RWPE1 (cell line): ENCODE data around the gene CRHR2.

ENCODE experiments used
- CTCF ChIA-PET: fragments of 350-600 bp; sonication (Branson Sonifier 250); formaldehyde crosslinking; extraction: SDS; loops from one replicate; lab custom pipeline; 2021; lab: Yijun Ruan, JAX
- POLR2A ChIA-PET: fragments of 400-600 bp; formaldehyde crosslinking; extraction: SDS; loops from one replicate; lab custom pipeline; 2020; ENCODE audit warnings: antibody characterized with exemption; ENCODE audit not compliant: low non-redundant PET; lab: Yijun Ruan, JAX
- DNase-seq: peaks from one replicate; pipeline ENCODE4 v3.0.0; 2012; ENCODE audit warnings: low spot score
- H3K27ac ChIP-seq: fragments of 450-650 bp; 2 replicates; pipeline ENCODE4 v1.5.1; 2017
- TF ChIP-seq, protein P1 (sequence below): fragments of 450-650 bp; conservative IDR thresholded peaks from 2 replicates; pipeline ENCODE4 v1.5.1; 2017; ENCODE audit warnings: low read depth, mild to moderate bottlenecking

The CRHR2 gene

GRCh38 chr7:30708412-30708811, 26.2 kb upstream of the CRHR2 start:
- H3K27ac ChIP-seq: no peak overlapping the region
- POLR2A ChIA-PET: no interaction called here
- CTCF ChIA-PET: interaction anchor here (0.8 to 1.3 kb wide), 2 partner anchors 9 to 32 kb away, joined by 3 to 4 read pairs; no protein-coding TSS in a partner anchor
- TF ChIP-seq, protein P1, sequence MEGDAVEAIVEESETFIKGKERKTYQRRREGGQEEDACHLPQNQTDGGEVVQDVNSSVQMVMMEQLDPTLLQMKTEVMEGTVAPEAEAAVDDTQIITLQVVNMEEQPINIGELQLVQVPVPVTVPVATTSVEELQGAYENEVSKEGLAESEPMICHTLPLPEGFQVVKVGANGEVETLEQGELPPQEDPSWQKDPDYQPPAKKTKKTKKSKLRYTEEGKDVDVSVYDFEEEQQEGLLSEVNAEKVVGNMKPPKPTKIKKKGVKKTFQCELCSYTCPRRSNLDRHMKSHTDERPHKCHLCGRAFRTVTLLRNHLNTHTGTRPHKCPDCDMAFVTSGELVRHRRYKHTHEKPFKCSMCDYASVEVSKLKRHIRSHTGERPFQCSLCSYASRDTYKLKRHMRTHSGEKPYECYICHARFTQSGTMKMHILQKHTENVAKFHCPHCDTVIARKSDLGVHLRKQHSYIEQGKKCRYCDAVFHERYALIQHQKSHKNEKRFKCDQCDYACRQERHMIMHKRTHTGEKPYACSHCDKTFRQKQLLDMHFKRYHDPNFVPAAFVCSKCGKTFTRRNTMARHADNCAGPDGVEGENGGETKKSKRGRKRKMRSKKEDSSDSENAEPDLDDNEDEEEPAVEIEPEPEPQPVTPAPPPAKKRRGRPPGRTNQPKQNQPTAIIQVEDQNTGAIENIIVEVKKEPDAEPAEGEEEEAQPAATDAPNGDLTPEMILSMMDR: no peak
- DNase-seq: no peak

- H3K27ac ChIP-seq: no peak overlapping the region
- ChIA-PET CTCF (interaction anchor here (1.3 kb wide), 1 partner anchor 9 kb away, joined by 3 read pairs; no protein-coding TSS in a partner anchor), POLR2A (no interaction called here)
- TF ChIP-seq, protein P1: no peak
- no peak for DNase-seq
Observed at GRCh38 chr7:30707391-30708357, 25.4 kb upstream of the CRHR2 start.

DNA sequence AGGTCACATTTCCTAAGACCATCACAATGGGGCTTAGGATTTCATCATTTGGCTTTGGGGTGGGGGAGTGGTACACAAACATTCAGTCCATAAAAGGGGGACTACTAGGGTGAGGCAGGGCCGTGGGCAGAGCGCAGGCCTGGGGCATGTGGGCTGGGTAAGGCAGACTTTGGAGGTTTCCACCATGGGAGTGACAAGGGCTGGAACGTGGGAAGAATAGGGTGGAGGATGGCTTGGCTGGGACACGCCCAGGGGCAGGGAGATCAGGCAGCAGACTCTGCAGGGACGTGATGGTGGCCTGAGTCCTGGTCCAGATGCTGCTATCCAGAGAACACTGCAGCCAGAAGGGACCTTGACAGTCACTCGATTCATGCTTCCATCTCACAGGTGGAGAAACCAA, 24.7 kb upstream of the CRHR2 start:
- ChIA-PET POLR2A (no interaction called here), CTCF (no interaction called here)
- TF ChIP-seq, protein P1: no peak
- no peak overlapping the region for H3K27ac ChIP-seq
- no peak for DNase-seq

DNA sequence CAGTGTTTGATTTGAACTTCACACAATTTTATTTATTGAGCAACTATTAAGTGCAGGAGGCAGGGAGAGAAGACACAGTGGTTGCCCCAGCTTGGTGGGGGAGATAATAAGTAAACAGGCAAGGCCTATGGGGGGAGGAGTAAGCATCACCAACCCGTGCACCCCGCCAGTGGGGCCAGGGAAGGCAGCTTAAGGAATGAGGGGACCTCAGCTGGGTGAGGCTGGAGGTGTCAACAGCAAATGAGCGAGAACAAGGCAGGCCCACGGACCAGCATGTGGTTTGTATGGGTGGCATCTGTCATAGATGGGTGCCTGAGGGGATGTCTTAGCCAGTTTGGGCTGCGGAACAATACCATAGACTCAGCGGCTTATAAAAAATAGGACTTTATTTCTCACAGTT, 24.1 kb upstream of the CRHR2 start:
- no peak overlapping the region for H3K27ac ChIP-seq
- no peak for DNase-seq
- POLR2A ChIA-PET: no interaction called here
- CTCF ChIA-PET: no interaction called here
- TF ChIP-seq, protein P1: no peak

GRCh38 chr7:30705596-30705995, 23.3 kb upstream of the CRHR2 start:
- POLR2A ChIA-PET: no interaction called here
- DNase-seq: no peak

DNA sequence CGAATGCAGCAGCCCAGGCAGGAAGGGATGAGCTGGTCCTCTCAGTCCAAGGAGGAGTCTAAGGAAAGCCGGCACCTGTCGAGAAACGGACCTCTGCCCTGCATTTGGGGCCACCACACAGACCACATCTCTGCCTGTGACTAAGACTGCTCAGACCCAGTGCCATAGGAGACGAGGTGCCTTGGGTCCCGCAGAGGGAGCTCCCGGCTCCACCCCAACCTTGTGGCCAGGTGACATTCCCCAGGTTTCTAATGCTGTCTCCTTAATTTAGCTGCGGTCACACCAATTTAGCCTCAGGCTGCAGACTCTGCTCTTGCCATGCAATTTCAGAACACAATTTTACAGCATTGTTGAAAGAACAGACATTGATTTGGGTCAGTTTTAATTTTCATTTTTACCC, 22.8 kb upstream of the CRHR2 start:
- TF ChIP-seq, protein P1: no peak
- CTCF ChIA-PET: no interaction called here
- no peak overlapping the region for H3K27ac ChIP-seq
- POLR2A ChIA-PET: no interaction called here
- no peak for DNase-seq

More at GRCh38 chr7:30705596-30705995, 23.3 kb upstream of the CRHR2 start:
- no peak overlapping the region for H3K27ac ChIP-seq
- CTCF ChIA-PET: no interaction called here
- TF ChIP-seq, protein P1: no peak
